Stimulated activated CD4-positive, alpha-beta T cell treated with anti-CD3 and anti-CD28 coated beads, TNF-alpha, amount 100 ng/mL, for 24 hours (primary cell): Measurements from ENCODE around the gene ACP6.
"Not testable (repeated sequence)": the region's sequence is repeated elsewhere in the genome, so short reads cannot be mapped to it uniquely, and the experiment has no call there.

Source experiments
- DNase-seq, 3 experiments: peaks; one replicate each; pipeline ENCODE4 v3.0.0-alpha.2; 2020; ENCODE audit warnings: low read depth in 3 of 3

The ACP6 gene

GRCh38 chr1:147620543-147620942 is 49.8 kb downstream of the ACP6 start:
- no peak for DNase-seq

- DNase-seq: no peak
These were observed 50.6 kb downstream of the ACP6 start for GRCh38 chr1:147619741-147620140.

GRCh38 chr1:147618771-147619170 is 51.6 kb downstream of the ACP6 start:
- DNase-seq: no peak

- DNase-seq: peak in 2 of 3 experiments; percentile 16 to 41
These were observed 52.2 kb downstream of the ACP6 start for GRCh38 chr1:147618077-147618569.

- DNase-seq: not testable (repeated sequence)
These were observed 55.4 kb downstream of the ACP6 start for GRCh38 chr1:147614966-147615365.

GRCh38 chr1:147613506-147613905 is 56.8 kb downstream of the ACP6 start:
- DNase-seq: no peak

GRCh38 chr1:147612366-147612765 is 58.0 kb downstream of the ACP6 start:
- no peak for DNase-seq

GRCh38 chr1:147611586-147611985 is 58.7 kb downstream of the ACP6 start:
- DNase-seq: no peak

- no peak for DNase-seq
These were observed 59.3 kb downstream of the ACP6 start for GRCh38 chr1:147611021-147611426.

- no peak for DNase-seq
These were observed 61.0 kb downstream of the ACP6 start for GRCh38 chr1:147609358-147609757.

GRCh38 chr1:147608596-147608995 is 61.7 kb downstream of the ACP6 start:
- no peak for DNase-seq

GRCh38 chr1:147605591-147605990 is 64.7 kb downstream of the ACP6 start:
- DNase-seq: no peak

GRCh38 chr1:147603986-147604385 is 66.3 kb downstream of the ACP6 start:
- no peak for DNase-seq

GRCh38 chr1:147600119-147601111 is 69.9 kb downstream of the ACP6 start:
- no peak for DNase-seq

- peak; percentile 93 to 97 (median 94) for DNase-seq
These were observed 70.8 kb downstream of the ACP6 start for GRCh38 chr1:147599362-147600118.

GRCh38 chr1:147598621-147599361 is 71.5 kb downstream of the ACP6 start:
- DNase-seq: peak in 2 of 3 experiments; percentile 11 to 14

- DNase-seq: no peak
These were observed 73.3 kb downstream of the ACP6 start for GRCh38 chr1:147597010-147597409.
